Fibroblast of pulmonary artery (primary cell): ENCODE measurements around the gene FAM200B.

Experiments
- DNase-seq: peaks from one replicate; pipeline ENCODE4 v3.0.0-alpha.2; 2010; ENCODE audit warnings: low read depth
- H3K4me3 ChIP-seq: replicated peaks from 2 replicates; pipeline ENCODE4 v1.5.1; 2011; ENCODE audit warnings: low read depth, mild to moderate bottlenecking, control low read depth, low read length, moderate library complexity
- CTCF ChIP-seq: IDR thresholded peaks from 2 replicates; pipeline ENCODE4 v1.5.1; 2011; ENCODE audit warnings: mild to moderate bottlenecking, control low read depth, low read length, inconsistent platforms; ENCODE audit errors: missing control alignments

FAM200B gene

GRCh38 chr4:15681372-15682241 is at the start of gene FAM200B:
Gene FAM200B (plus strand): TSS chr4:15681827. CDS start chr4:15686978, 5,151 bp downstream.
- peak; percentile 26 for TF ChIP-seq CTCF
- peak; percentile 99 for DNase-seq
- peak within 1 kb of the TSS; percentile 82 for H3K4me3 ChIP-seq

- DNase-seq = no peak
- no peak overlapping the region for H3K4me3 ChIP-seq
- no peak for TF ChIP-seq CTCF
These were observed 44.8 kb upstream of the FAM200B start for GRCh38 chr4:15636818-15637217.

GRCh38 chr4:15638418-15638817 is 43.2 kb upstream of the FAM200B start:
- no peak for TF ChIP-seq CTCF
- no peak for DNase-seq
- no peak overlapping the region for H3K4me3 ChIP-seq

GRCh38 chr4:15648600-15648999 is 33.0 kb upstream of the FAM200B start:
- DNase-seq = no peak
- no peak for TF ChIP-seq CTCF
- H3K4me3 ChIP-seq = no peak overlapping the region

GRCh38 chr4:15649914-15650545 is 31.6 kb upstream of the FAM200B start:
- DNase-seq = peak; percentile 63
- no peak overlapping the region for H3K4me3 ChIP-seq
- TF ChIP-seq CTCF = peak; percentile 66

GRCh38 chr4:15651676-15652075 is 30.0 kb upstream of the FAM200B start:
- DNase-seq = no peak
- no peak for TF ChIP-seq CTCF
- H3K4me3 ChIP-seq = no peak overlapping the region

GRCh38 chr4:15652191-15652590 is 29.4 kb upstream of the FAM200B start:
- no peak overlapping the region for H3K4me3 ChIP-seq
- DNase-seq = no peak
- no peak for TF ChIP-seq CTCF
